ENCODE results near the gene IFNGR2.
A peak's percentile ranks its signal among the peaks of the same experiment; 100 is the strongest.
"Not testable (repeated sequence)": the region's sequence is repeated elsewhere in the genome, so short reads cannot be mapped to it uniquely, and the experiment has no call there.

Gene IFNGR2

GRCh38 chr21:33403128-33403785 is at the start of gene IFNGR2:
IFNGR2 (plus strand) TSS chr21:33403413; CDS start chr21:33403544, 131 bp downstream.
- DNase-seq, result no peak

GRCh38 chr21:33355355-33355754 is 47.9 kb upstream of the IFNGR2 start:
- DNase-seq, result no peak

GRCh38 chr21:33355996-33356395 is 47.2 kb upstream of the IFNGR2 start:
- DNase-seq, result no peak

- DNase-seq, result no peak
These were observed 46.0 kb upstream of the IFNGR2 start for GRCh38 chr21:33357177-33357576.

- no peak for DNase-seq
These were observed 43.8 kb upstream of the IFNGR2 start for GRCh38 chr21:33359446-33359845.

GRCh38 chr21:33360281-33360680 is 42.9 kb upstream of the IFNGR2 start:
- no peak for DNase-seq

GRCh38 chr21:33360881-33361602 is 42.2 kb upstream of the IFNGR2 start:
- peak; percentile 82 to 91 for DNase-seq

- DNase-seq, result peak; percentile 84 to 90
These were observed 41.1 kb upstream of the IFNGR2 start for GRCh38 chr21:33362044-33362555.

GRCh38 chr21:33363911-33364609 is 39.2 kb upstream of the IFNGR2 start:
- not testable (repeated sequence) for DNase-seq

GRCh38 chr21:33364830-33365229 is 38.4 kb upstream of the IFNGR2 start:
- DNase-seq, result no peak

- DNase-seq, result no peak
These were observed 35.8 kb upstream of the IFNGR2 start for GRCh38 chr21:33367309-33367973.

- DNase-seq, result no peak
These were observed 35.1 kb upstream of the IFNGR2 start for GRCh38 chr21:33368124-33368523.

GRCh38 chr21:33368576-33368975 is 34.6 kb upstream of the IFNGR2 start:
- no peak for DNase-seq

- no peak for DNase-seq
These were observed 33.6 kb upstream of the IFNGR2 start for GRCh38 chr21:33369586-33369985.

GRCh38 chr21:33370305-33370704 is 32.9 kb upstream of the IFNGR2 start:
- no peak for DNase-seq

GRCh38 chr21:33371366-33371765 is 31.8 kb upstream of the IFNGR2 start:
- no peak for DNase-seq

GRCh38 chr21:33372582-33372981 is 30.6 kb upstream of the IFNGR2 start:
- DNase-seq, result no peak

- DNase-seq, result no peak
These were observed 29.8 kb upstream of the IFNGR2 start for GRCh38 chr21:33373451-33373850.

GRCh38 chr21:33374080-33374449 is 29.1 kb upstream of the IFNGR2 start:
- no peak for DNase-seq

- DNase-seq, result peak; percentile 9 to 17
These were observed 28.6 kb upstream of the IFNGR2 start for GRCh38 chr21:33374450-33375096.

GRCh38 chr21:33375101-33375644 is 28.0 kb upstream of the IFNGR2 start:
- no peak for DNase-seq

GRCh38 chr21:33377221-33377920 is 25.8 kb upstream of the IFNGR2 start:
- no peak for DNase-seq

All from NCI-H187 (cell line).